Muscle layer of duodenum (tissue), 2 donors: ENCODE results near the gene SHLD3.
"Not testable (repeated sequence)": the region's sequence is repeated elsewhere in the genome, so short reads cannot be mapped to it uniquely, and the experiment has no call there.

Experiments
- H3K27ac ChIP-seq: one replicate; pipeline ENCODE4 v1.7.0; 2013; ENCODE audit warnings: mild to moderate bottlenecking, low read length
- H3K27me3 ChIP-seq: one replicate; pipeline ENCODE4 v1.7.0; 2013; ENCODE audit warnings: low read depth, mild to moderate bottlenecking, control low read depth, low read length
- H3K36me3 ChIP-seq, 2 donors: one replicate each; pipeline ENCODE4 v1.7.0; 2013; ENCODE audit warnings: low read length in 2 of 2, control low read depth in 1 of 2, mild to moderate bottlenecking in 1 of 2; ENCODE audit not compliant: insufficient read depth in 2 of 2, control insufficient read depth in 1 of 2
- H3K4me1 ChIP-seq, 2 donors: one replicate each; pipeline ENCODE4 v1.7.0; 2013; ENCODE audit warnings: low read length in 2 of 2, mild to moderate bottlenecking in 2 of 2, control low read depth in 1 of 2, moderate library complexity in 1 of 2; ENCODE audit not compliant: insufficient read depth in 2 of 2, control insufficient read depth in 1 of 2
- H3K4me3 ChIP-seq, 2 donors: one replicate each; pipeline ENCODE4 v1.7.0; 2013; ENCODE audit warnings: low read length in 2 of 2, low read depth in 1 of 2, mild to moderate bottlenecking in 1 of 2
- H3K9me3 ChIP-seq, 2 donors: one replicate each; pipeline ENCODE4 v1.7.0; 2013; ENCODE audit warnings: low read length in 2 of 2, control low read depth in 1 of 2, mild to moderate bottlenecking in 1 of 2; ENCODE audit not compliant: control insufficient read depth in 1 of 2
- donor health status: healthy.

The SHLD3 gene

DNA sequence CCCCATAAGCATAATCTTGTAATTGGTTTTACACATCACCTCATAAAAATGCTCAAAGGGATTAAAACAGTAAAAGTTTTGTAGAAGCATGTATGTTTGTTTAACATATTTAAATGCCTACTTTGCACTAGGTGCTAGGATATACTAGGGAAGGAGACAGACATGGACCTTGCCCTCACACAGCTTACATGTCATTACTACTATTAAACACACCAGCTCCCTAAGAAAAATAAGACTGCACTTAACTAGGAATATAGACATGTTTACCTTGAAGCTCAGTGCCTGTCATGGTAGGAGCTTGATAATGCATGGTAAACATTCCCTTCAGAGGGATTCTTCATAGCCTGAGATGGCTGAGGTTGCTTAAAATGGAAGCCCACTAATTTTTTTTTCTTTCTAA is 6.2 kb downstream of the SHLD3 start:
- Histone ChIP-seq H3K9me3 (no peaks in the 10 kb centered on the region), H3K27ac (no peak overlapping the region), H3K4me1 (peaks cover 2 to 5% of the 10 kb centered on the region in 2 donors), H3K27me3 (no peaks in the 10 kb centered on the region), H3K36me3 (peaks cover 8 to 15% of the 10 kb centered on the region in 2 donors), H3K4me3 (no peak overlapping the region)

- Histone ChIP-seq H3K4me3 (no peak overlapping the region), H3K4me1 (no peaks in the 10 kb centered on the region), H3K27me3 (no peaks in the 10 kb centered on the region), H3K27ac (no peak overlapping the region), H3K36me3 (peaks cover 23 to 40% of the 10 kb centered on the region in 2 donors), H3K9me3 (no peaks in the 10 kb centered on the region)
These were observed 15.4 kb downstream of the SHLD3 start for GRCh38 chr5:65640240-65640639.

DNA sequence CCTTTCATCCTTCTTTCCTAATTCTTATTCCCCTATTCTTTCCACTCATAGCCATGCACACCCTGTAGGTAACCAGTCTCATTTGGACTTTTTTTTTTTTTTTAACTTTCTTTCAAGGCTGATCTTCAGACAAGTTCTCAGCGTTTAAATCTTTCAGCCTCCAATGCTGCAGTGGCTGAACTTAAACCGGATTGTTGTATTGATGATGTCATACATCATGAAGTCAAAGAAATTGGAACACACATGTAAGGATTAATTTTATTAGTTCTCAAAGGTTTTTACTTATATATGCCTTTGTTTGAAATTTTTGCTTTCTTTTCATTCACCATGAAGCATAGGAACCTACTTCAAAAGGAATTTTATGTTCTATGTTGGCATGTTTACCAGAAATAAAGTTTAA is 22.1 kb downstream of the SHLD3 start:
- Histone ChIP-seq H3K9me3 (no peaks in the 10 kb centered on the region), H3K36me3 (peaks cover 6 to 16% of the 10 kb centered on the region in 2 donors), H3K4me3 (no peak overlapping the region), H3K4me1 (no peaks in the 10 kb centered on the region), H3K27ac (no peak overlapping the region), H3K27me3 (no peaks in the 10 kb centered on the region)

DNA sequence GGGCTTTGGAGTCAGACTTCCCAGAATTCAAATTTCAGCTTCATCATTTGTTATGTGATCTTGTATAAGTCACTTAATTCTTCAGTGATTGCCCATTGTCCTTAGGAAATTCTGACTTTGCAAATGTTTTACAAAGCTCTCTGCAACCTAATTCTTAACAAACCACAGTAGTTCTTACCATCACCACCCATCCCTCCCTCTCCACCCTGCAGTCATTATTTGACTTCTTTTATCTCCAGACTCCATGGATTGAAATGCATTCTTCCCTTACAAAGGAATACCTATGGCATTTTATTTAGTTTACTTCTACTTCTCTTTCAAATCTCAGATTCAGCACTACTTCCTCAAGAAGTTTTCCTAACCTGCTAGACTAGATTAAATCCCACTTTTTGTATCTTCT is 23.1 kb downstream of the SHLD3 start:
- no peaks in the 10 kb centered on the region for H3K4me1 ChIP-seq
- peaks cover 6 to 19% of the 10 kb centered on the region in 2 donors for H3K36me3 ChIP-seq
- H3K9me3 ChIP-seq, result no peaks in the 10 kb centered on the region
- no peaks in the 10 kb centered on the region for H3K27me3 ChIP-seq
- no peak overlapping the region for H3K4me3 ChIP-seq
- no peak overlapping the region for H3K27ac ChIP-seq

DNA sequence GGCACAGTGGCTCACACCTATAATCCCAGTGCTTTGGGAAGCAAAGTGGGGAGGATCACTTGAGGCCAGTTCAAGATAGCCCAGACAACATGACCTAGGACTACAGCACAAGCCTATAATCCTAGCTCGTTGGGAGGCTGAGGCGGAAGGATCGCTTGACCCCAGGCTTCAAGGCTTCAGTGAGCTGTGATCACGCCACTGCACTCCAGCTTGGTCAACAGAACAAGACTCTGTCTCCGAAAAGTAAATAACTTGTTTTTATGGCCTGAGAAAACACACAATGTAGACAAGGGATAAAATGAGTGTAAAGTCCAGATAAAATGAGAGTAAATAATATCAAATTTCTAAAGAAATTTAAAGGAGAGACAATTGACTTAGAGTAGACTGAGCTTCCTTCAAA is 26.3 kb downstream of the SHLD3 start:
- Histone ChIP-seq H3K9me3 (no peaks in the 10 kb centered on the region), H3K36me3 (peaks cover 13 to 21% of the 10 kb centered on the region in 2 donors), H3K27me3 (no peaks in the 10 kb centered on the region), H3K4me1 (no peaks in the 10 kb centered on the region), H3K4me3 (no peak overlapping the region), H3K27ac (no peak overlapping the region)

GRCh38 chr5:65654713-65655112 is 29.9 kb downstream of the SHLD3 start:
- peaks cover 7 to 9% of the 10 kb centered on the region in 2 donors for H3K36me3 ChIP-seq
- no peaks in the 10 kb centered on the region for H3K9me3 ChIP-seq

GRCh38 chr5:65663804-65664521 is 39.1 kb downstream of the SHLD3 start:
- Histone ChIP-seq H3K36me3 (peaks cover 21 to 24% of the 10 kb centered on the region in 2 donors), H3K27me3 (no peaks in the 10 kb centered on the region), H3K9me3 (no peaks in the 10 kb centered on the region), H3K4me1 (no peaks in the 10 kb centered on the region), H3K27ac (no peak overlapping the region), H3K4me3 (no peak overlapping the region)

More at GRCh38 chr5:65654713-65655112, 29.9 kb downstream of the SHLD3 start:
- H3K27me3 ChIP-seq, result no peaks in the 10 kb centered on the region
- H3K27ac ChIP-seq, result no peak overlapping the region
- no peaks in the 10 kb centered on the region for H3K4me1 ChIP-seq
- H3K4me3 ChIP-seq, result no peak overlapping the region

GRCh38 chr5:65668696-65669095 is 43.9 kb downstream of the SHLD3 start:
- no peaks in the 10 kb centered on the region for H3K27me3 ChIP-seq
- H3K4me1 ChIP-seq, result no peaks in the 10 kb centered on the region
- H3K27ac ChIP-seq, result no peak overlapping the region
- no peak overlapping the region for H3K4me3 ChIP-seq
- H3K36me3 ChIP-seq, result peaks cover 15 to 23% of the 10 kb centered on the region in 2 donors
- H3K9me3 ChIP-seq, result no peaks in the 10 kb centered on the region

DNA sequence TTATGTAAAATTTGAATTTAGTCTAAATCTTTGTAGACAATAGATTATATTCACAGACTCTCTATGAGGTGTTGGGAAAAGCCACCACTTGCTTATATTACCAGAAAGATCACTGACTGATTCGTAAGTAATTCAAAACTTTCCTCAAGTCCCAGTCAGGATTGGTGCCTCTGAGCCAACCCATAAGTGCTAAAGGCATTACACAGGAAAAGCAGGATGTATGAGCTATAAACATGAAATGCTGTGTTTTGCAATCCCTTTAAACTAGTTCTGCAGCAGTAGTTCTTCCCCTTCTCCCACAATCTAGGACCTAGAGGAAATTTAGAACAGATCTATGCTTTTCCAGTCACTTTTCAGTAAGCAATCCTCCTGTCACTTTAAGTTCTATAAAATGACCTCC is 48.0 kb downstream of the SHLD3 start:
- H3K36me3 ChIP-seq, result peaks cover 9 to 23% of the 10 kb centered on the region in 2 donors
- no peak overlapping the region for H3K27ac ChIP-seq
- H3K4me3 ChIP-seq, result no peak overlapping the region
- no peaks in the 10 kb centered on the region for H3K9me3 ChIP-seq
- no peaks in the 10 kb centered on the region for H3K27me3 ChIP-seq
- H3K4me1 ChIP-seq, result no peaks in the 10 kb centered on the region

DNA sequence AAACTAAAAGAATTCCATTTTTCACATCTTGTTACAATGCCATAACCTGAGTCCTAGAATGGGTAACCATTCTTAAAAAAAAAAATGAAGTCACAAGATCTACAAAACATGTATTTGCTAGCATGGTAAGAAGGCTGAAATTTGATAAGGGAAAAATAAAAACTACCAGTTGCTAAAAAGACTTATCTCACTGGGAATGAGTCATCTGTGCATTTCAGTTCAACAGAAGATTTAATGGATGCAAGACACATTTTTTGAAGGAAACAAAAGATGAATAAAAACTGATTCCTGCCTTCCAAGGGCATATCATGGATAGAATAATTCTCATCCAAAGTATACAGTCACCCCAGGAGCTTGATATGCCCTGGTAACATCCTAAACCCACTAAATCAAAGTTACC is 49.9 kb downstream of the SHLD3 start:
- Histone ChIP-seq H3K27ac (no peak overlapping the region), H3K27me3 (no peaks in the 10 kb centered on the region), H3K4me3 (no peak overlapping the region), H3K36me3 (peaks cover 9 to 23% of the 10 kb centered on the region in 2 donors), H3K9me3 (no peaks in the 10 kb centered on the region), H3K4me1 (no peaks in the 10 kb centered on the region)

- not testable (repeated sequence) for H3K4me1 ChIP-seq, H3K27me3 ChIP-seq, H3K27ac ChIP-seq, H3K9me3 ChIP-seq, H3K4me3 ChIP-seq
- peaks cover 3 to 25% of the 10 kb centered on the region in 2 donors for H3K36me3 ChIP-seq
These were observed 51.2 kb downstream of the SHLD3 start for GRCh38 chr5:65676056-65676455.
